Tibial nerve (tissue), 4 donors: Measurements from ENCODE around the gene GPBP1. TPM values are rescaled to one million over a fixed set of nuclear protein-coding genes. Genes with fewer than 3 reads are reported as not detected.

Experiments used
- DNase-seq, 2 donors: peaks; one replicate each; pipeline ENCODE4 v3.0.0-alpha.2; 2019; ENCODE audit warnings: low spot score in 2 of 2
- H3K27ac ChIP-seq, 4 donors: fragments of 200-600 bp; sonication (generic) in 3 of 4; one replicate each; pipeline ENCODE4 v1.5.1; 2017 to 2019; ENCODE audit warnings: mild to moderate bottlenecking in 1 of 4
- H3K27me3 ChIP-seq, 2 donors: fragments of 200-600 bp; sonication (generic) in 1 of 2; one replicate each; pipeline versions ENCODE4 v1.5.1 to v1.6.0; 2017 to 2019
- H3K36me3 ChIP-seq, 3 donors: fragments of 200-600 bp; sonication (generic); one replicate each; pipeline ENCODE4 v1.5.1; 2018 to 2019
- H3K4me1 ChIP-seq, 4 donors: fragments of 200-600 bp; sonication (generic) in 3 of 4; one replicate each; pipeline ENCODE4 v1.5.1; 2017 to 2019
- H3K4me3 ChIP-seq, 4 donors: fragments of 200-600 bp; sonication (generic) in 3 of 4; one replicate each; pipeline ENCODE4 v1.5.1; 2017 to 2019; ENCODE audit warnings: mild to moderate bottlenecking in 1 of 4, moderate library complexity in 1 of 4
- H3K9me3 ChIP-seq, 4 donors: fragments of 200-600 bp; sonication (generic) in 3 of 4; one replicate each; pipeline ENCODE4 v1.5.1; 2017 to 2019
- EP300 ChIP-seq, 2 donors: sonication (generic); formaldehyde crosslinking; IDR thresholded peaks; one replicate each; pipeline ENCODE4 v1.6.1; 2017; ENCODE audit warnings: antibody characterized with exemption in 2 of 2, mild to moderate bottlenecking in 1 of 2
- POLR2A ChIP-seq, 2 donors: fragments of 450-650 bp; IDR thresholded peaks; one replicate each; pipeline ENCODE4 v1.6.1; 2017; ENCODE audit warnings: antibody characterized with exemption in 2 of 2, mild to moderate bottlenecking in 2 of 2, moderate library complexity in 2 of 2
- WGBS, 2 donors: methylation state at CpG; one replicate each; pipeline ENCODE4 v1.1.5; 2018; 5-methylcytosine and 5-hydroxymethylcytosine counted together
- total RNA-seq, 4 donors: library from RNA; depleted of rRNA; stranded (reverse); fragments of >200 nt; gene quantifications; one replicate each; pipeline ENCODE4 v1.1.0, GENCODE V29; 2016
- TF ChIP-seq, protein P1 (sequence below), 5 experiments: fragments of 200-600 bp in 3 of 5; fragments of 450-650 bp in 2 of 5; sonication (generic) in 3 of 5; IDR thresholded peaks; one replicate each; pipeline ENCODE4 v1.5.1; 2016 to 2019; ENCODE audit warnings: antibody characterized with exemption in 5 of 5, mild to moderate bottlenecking in 3 of 5, moderate library complexity in 2 of 5

The GPBP1 gene
- total RNA-seq, 4 donors from 2014 or later, result 74.3 to 107 (median 84.9) TPM

- H3K27me3 ChIP-seq, result no peaks in the 10 kb centered on the region
- 74 to 88% methylated on average over 4 of the region's 4 CpGs for WGBS, 2 donors
- H3K4me1 ChIP-seq, result no peaks in the 10 kb centered on the region
- no peak overlapping the region for H3K4me3 ChIP-seq
- H3K27ac ChIP-seq, result no peak overlapping the region
- no peak for DNase-seq
- no peaks in the 10 kb centered on the region for H3K9me3 ChIP-seq
- H3K36me3 ChIP-seq, result no peaks in the 10 kb centered on the region
- no peak for TF ChIP-seq POLR2A (IDR thresholded peaks at IDR 0.05)
- TF ChIP-seq, protein P1, sequence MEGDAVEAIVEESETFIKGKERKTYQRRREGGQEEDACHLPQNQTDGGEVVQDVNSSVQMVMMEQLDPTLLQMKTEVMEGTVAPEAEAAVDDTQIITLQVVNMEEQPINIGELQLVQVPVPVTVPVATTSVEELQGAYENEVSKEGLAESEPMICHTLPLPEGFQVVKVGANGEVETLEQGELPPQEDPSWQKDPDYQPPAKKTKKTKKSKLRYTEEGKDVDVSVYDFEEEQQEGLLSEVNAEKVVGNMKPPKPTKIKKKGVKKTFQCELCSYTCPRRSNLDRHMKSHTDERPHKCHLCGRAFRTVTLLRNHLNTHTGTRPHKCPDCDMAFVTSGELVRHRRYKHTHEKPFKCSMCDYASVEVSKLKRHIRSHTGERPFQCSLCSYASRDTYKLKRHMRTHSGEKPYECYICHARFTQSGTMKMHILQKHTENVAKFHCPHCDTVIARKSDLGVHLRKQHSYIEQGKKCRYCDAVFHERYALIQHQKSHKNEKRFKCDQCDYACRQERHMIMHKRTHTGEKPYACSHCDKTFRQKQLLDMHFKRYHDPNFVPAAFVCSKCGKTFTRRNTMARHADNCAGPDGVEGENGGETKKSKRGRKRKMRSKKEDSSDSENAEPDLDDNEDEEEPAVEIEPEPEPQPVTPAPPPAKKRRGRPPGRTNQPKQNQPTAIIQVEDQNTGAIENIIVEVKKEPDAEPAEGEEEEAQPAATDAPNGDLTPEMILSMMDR (IDR thresholded peaks at IDR 0.05), result no peak
- no peak for TF ChIP-seq EP300 (IDR thresholded peaks at IDR 0.05)
Observed at GRCh38 chr5:57152316-57152715, 21.5 kb upstream of the GPBP1 start.

DNA sequence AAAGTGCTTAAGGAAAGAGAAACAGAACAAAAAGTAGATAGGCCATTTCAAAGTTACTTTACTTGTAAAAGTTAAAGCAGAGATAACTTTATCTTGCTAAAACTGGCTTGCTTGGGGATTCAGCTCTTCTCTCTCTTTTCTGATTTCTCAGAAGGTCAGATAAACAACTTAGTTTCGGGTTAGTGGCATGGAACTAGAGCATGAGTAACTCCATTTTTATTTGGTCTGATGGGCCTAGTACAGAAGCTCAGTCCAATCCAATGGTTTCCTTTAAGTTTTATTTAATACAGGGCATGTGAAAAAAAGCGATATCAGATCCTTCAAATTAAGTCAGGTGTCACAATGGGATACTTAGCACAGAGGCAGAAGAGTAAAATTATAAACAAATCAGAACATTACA, 18.8 kb upstream of the GPBP1 start:
- H3K36me3 ChIP-seq, result no peaks in the 10 kb centered on the region
- no peaks in the 10 kb centered on the region for H3K27me3 ChIP-seq
- WGBS, 2 donors, result 49 to 62% methylated on average over 2 of the region's 2 CpGs
- H3K27ac ChIP-seq, result no peak overlapping the region
- DNase-seq, result no peak
- no peak overlapping the region for H3K4me3 ChIP-seq
- no peaks in the 10 kb centered on the region for H3K4me1 ChIP-seq
- TF ChIP-seq POLR2A (IDR thresholded peaks at IDR 0.05) (no peak), EP300 (IDR thresholded peaks at IDR 0.05) (no peak)
- TF ChIP-seq, protein P1 (IDR thresholded peaks at IDR 0.05), result no peak
- H3K9me3 ChIP-seq, result no peaks in the 10 kb centered on the region

- WGBS, 2 donors, result 47 to 58% methylated on average over 2 of the region's 2 CpGs
- no peaks in the 10 kb centered on the region for H3K9me3 ChIP-seq
Observed at GRCh38 chr5:57157131-57157530, 16.7 kb upstream of the GPBP1 start.

GRCh38 chr5:57157666-57158065, 16.2 kb upstream of the GPBP1 start:
- no peak overlapping the region for H3K4me3 ChIP-seq
- no peaks in the 10 kb centered on the region for H3K4me1 ChIP-seq
- 92 to 94% methylated on average over 7 of the region's 7 CpGs for WGBS, 2 donors
- no peak overlapping the region for H3K27ac ChIP-seq
- TF ChIP-seq, protein P1 (IDR thresholded peaks at IDR 0.05), result no peak
- TF ChIP-seq POLR2A (IDR thresholded peaks at IDR 0.05) (no peak), EP300 (IDR thresholded peaks at IDR 0.05) (no peak)
- H3K9me3 ChIP-seq, result no peaks in the 10 kb centered on the region
- no peaks in the 10 kb centered on the region for H3K27me3 ChIP-seq
- no peak for DNase-seq
- no peaks in the 10 kb centered on the region for H3K36me3 ChIP-seq

More at GRCh38 chr5:57157131-57157530, 16.7 kb upstream of the GPBP1 start:
- no peak for DNase-seq
- no peaks in the 10 kb centered on the region for H3K4me1 ChIP-seq
- H3K27me3 ChIP-seq, result no peaks in the 10 kb centered on the region
- H3K36me3 ChIP-seq, result no peaks in the 10 kb centered on the region
- TF ChIP-seq, protein P1 (IDR thresholded peaks at IDR 0.05), result no peak
- no peak for TF ChIP-seq EP300 (IDR thresholded peaks at IDR 0.05)
- no peak for TF ChIP-seq POLR2A (IDR thresholded peaks at IDR 0.05)
- no peak overlapping the region for H3K4me3 ChIP-seq
- H3K27ac ChIP-seq, result no peak overlapping the region

DNA sequence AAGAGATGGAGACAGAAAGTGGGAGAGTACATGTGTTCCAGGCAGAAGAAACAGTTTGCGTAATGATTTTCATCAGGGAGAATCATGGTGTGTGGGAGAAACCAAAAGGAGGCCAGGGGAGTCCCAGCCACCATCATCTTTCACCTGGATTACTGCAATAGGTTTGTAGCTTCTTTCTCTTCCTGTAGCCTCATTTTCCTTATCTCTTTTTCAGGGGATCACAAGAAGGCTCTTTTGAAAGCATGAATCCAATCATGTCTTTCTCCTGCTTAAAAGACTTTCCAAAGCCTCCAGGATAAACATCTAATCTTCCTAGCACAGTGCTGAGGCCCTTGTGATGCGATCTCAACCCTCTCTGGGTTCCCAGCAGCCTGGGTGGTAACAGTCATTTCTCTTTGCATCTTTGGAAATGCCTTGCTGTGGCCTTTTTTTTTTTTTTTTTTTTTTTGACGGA, 10.3 kb upstream of the GPBP1 start:
- no peak for DNase-seq
- Histone ChIP-seq H3K27ac (no peak overlapping the region), H3K36me3 (no peaks in the 10 kb centered on the region), H3K9me3 (no peaks in the 10 kb centered on the region), H3K4me1 (no peaks in the 10 kb centered on the region), H3K4me3 (no peak overlapping the region), H3K27me3 (no peaks in the 10 kb centered on the region)
- TF ChIP-seq POLR2A (IDR thresholded peaks at IDR 0.05), result no peak
- TF ChIP-seq EP300 (IDR thresholded peaks at IDR 0.05), result no peak
- TF ChIP-seq, protein P1 (IDR thresholded peaks at IDR 0.05), result no peak
- 90 to 92% methylated on average over 3 of the region's 3 CpGs for WGBS, 2 donors
